HepG2 (cell line): ENCODE results near the gene ZG16. TPM values are rescaled to one million over a fixed set of nuclear protein-coding genes. Genes with fewer than 3 reads are reported as not detected.

Experiments
- ATAC-seq: fragments of 200-7000 bp; cut with Tn5 transposase; 3 replicates; pipeline ENCODE4 v1.9.1; 2020; ENCODE audit warnings: mild to moderate bottlenecking, moderate library complexity
- BruUV-seq: library from RNA; stranded (reverse); fragments of 400-500 nt; replicated peaks from 2 replicates; lab custom pipeline; 2021; lab: Mats Ljungman, UMichigan
- CTCF ChIA-PET: fragments of 300-600 bp; formaldehyde crosslinking; extraction: SDS; loops from one replicate; lab custom pipeline; 2021; ENCODE audit warnings: low total read pairs, inconsistent platforms, low intra/inter-chr PET ratio; lab: Yijun Ruan, JAX
- POLR2A ChIA-PET: fragments of 350-600 bp; sonication (Branson Sonifier 250); formaldehyde crosslinking; loops from one replicate; lab custom pipeline; 2020; ENCODE audit warnings: antibody characterized with exemption, inconsistent platforms; lab: Yijun Ruan, JAX
- DNase-seq: peaks from one replicate; pipeline ENCODE4 v3.0.0-alpha.2; 2015; ENCODE audit warnings: low spot score
- FAIRE-seq: peaks from 3 replicates; lab custom pipeline; 2011; peaks lifted over from hg19 to GRCh38; lab: Jason Lieb, UNC
- H2AFZ ChIP-seq: one replicate; pipeline ENCODE4 v1.6.1; 2011; ENCODE audit warnings: low read length, inconsistent platforms
- H3K27ac ChIP-seq: fragments of 300-600 bp; 3 replicates; pipeline ENCODE4 v1.8.0; 2011; ENCODE audit warnings: mixed run types, mild to moderate bottlenecking, mixed read lengths, low read length, inconsistent platforms; ENCODE audit not compliant: insufficient read depth; ENCODE audit errors: extremely low read length
- H3K27me3 ChIP-seq, 2 experiments: fragments of 200-600 bp in 1 of 2; 2 replicates in 1 of 2; 3 replicates in 1 of 2; pipeline versions ENCODE4 v1.6.0 to v1.8.0; 2011; ENCODE audit warnings: low read length in 2 of 2, mild to moderate bottlenecking in 2 of 2, moderate library complexity in 2 of 2, inconsistent platforms in 1 of 2; ENCODE audit not compliant: insufficient read depth in 2 of 2, control insufficient read depth in 1 of 2
- H3K36me3 ChIP-seq, 2 experiments: fragments of 200-600 bp in 1 of 2; replicated peaks in 1 of 2; 2 replicates in 1 of 2; 3 replicates in 1 of 2; pipeline versions ENCODE4 v1.5.1 to v1.8.0; 2011; ENCODE audit warnings: low read length in 2 of 2, inconsistent platforms in 1 of 2; ENCODE audit not compliant: insufficient read depth in 2 of 2, control insufficient read depth in 1 of 2
- H3K4me1 ChIP-seq: 2 replicates; pipeline ENCODE4 v1.5.1; 2012; ENCODE audit warnings: low read length, inconsistent platforms; ENCODE audit not compliant: insufficient read depth
- H3K4me2 ChIP-seq: 2 replicates; pipeline ENCODE4 v1.6.0; 2011; ENCODE audit warnings: low read depth, low read length, inconsistent platforms
- H3K4me3 ChIP-seq, 3 experiments: fragments of 200-600 bp in 1 of 3; sonication (generic), shearing (Covaris generic) in 1 of 3; replicated peaks in 1 of 3; 2 replicates each; pipeline ENCODE4 v1.5.1; 2011 to 2016; ENCODE audit warnings: low read length in 3 of 3, inconsistent platforms in 2 of 3, low read depth in 2 of 3, mild to moderate bottlenecking in 2 of 3, control low read depth in 1 of 3, mixed read lengths in 1 of 3; ENCODE audit not compliant: insufficient read depth in 1 of 3
- H3K79me2 ChIP-seq: one replicate; pipeline ENCODE4 v1.6.1; 2011; ENCODE audit warnings: low read length, inconsistent platforms; ENCODE audit not compliant: insufficient read depth
- H3K9ac ChIP-seq: 2 replicates; pipeline ENCODE4 v1.6.0; 2011; ENCODE audit warnings: mild to moderate bottlenecking, low read depth, low read length, inconsistent platforms; ENCODE audit not compliant: insufficient read depth
- H3K9me3 ChIP-seq: 2 replicates; pipeline ENCODE4 v1.5.1; 2012; ENCODE audit warnings: mild to moderate bottlenecking, low read length
- H4K20me1 ChIP-seq: 2 replicates; pipeline ENCODE4 v1.6.0; 2011; ENCODE audit warnings: inconsistent platforms, mild to moderate bottlenecking, low read length, moderate library complexity; ENCODE audit not compliant: insufficient read depth
- CSRNP2 ChIP-seq: sonication (generic); formaldehyde crosslinking; conservative IDR thresholded peaks from 2 replicates; pipeline ENCODE4 v1.8.0; 2022; ENCODE audit warnings: low read depth, missing genetic modification reagents
- DBP ChIP-seq: sonication (generic); formaldehyde crosslinking; IDR thresholded peaks from 2 replicates; pipeline ENCODE4 v1.4.0; 2020; ENCODE audit warnings: missing genetic modification reagents; ENCODE audit errors: not compliant biosample characterization
- ELF1 ChIP-seq: sonication (generic); formaldehyde crosslinking; IDR thresholded peaks from 2 replicates; pipeline ENCODE4 v1.4.0; 2020; ENCODE audit warnings: missing genetic modification reagents
- ETS1 ChIP-seq: sonication (generic); formaldehyde crosslinking; IDR thresholded peaks from 2 replicates; pipeline ENCODE4 v1.4.0; 2020; ENCODE audit warnings: missing genetic modification reagents
- JUNB ChIP-seq: sonication (generic); formaldehyde crosslinking; IDR thresholded peaks from 2 replicates; pipeline ENCODE4 v1.8.0; 2022; ENCODE audit warnings: missing genetic modification reagents, mild to moderate bottlenecking, borderline replicate concordance
- LRRFIP1 ChIP-seq: sonication (generic); formaldehyde crosslinking; conservative IDR thresholded peaks from 2 replicates; pipeline ENCODE4 v1.4.0; 2020; ENCODE audit warnings: missing genetic modification reagents
- PHF21A ChIP-seq: sonication (generic); formaldehyde crosslinking; IDR thresholded peaks from 2 replicates; pipeline ENCODE4 v1.5.0; 2020; ENCODE audit warnings: mild to moderate bottlenecking, missing genetic modification reagents
- RARG ChIP-seq: sonication (generic); formaldehyde crosslinking; IDR thresholded peaks from 2 replicates; pipeline ENCODE4 v1.4.0; 2020; ENCODE audit warnings: low read depth, mild to moderate bottlenecking, missing genetic modification reagents
- TMF1 ChIP-seq: sonication (generic); formaldehyde crosslinking; IDR thresholded peaks from 2 replicates; pipeline ENCODE4 v1.8.1; 2022; ENCODE audit warnings: low read depth, missing genetic modification reagents
- ZFAT ChIP-seq: sonication (generic); formaldehyde crosslinking; conservative IDR thresholded peaks from 2 replicates; pipeline ENCODE4 v1.8.1; 2023; ENCODE audit warnings: missing genetic modification reagents, inconsistent platforms
- ZNF468 ChIP-seq: sonication (generic); formaldehyde crosslinking; IDR thresholded peaks from 2 replicates; pipeline ENCODE4 v1.8.0; 2022; ENCODE audit warnings: mild to moderate bottlenecking, moderate library complexity, missing genetic modification reagents
- ZNF552 ChIP-seq: sonication (generic); formaldehyde crosslinking; IDR thresholded peaks from 2 replicates; pipeline ENCODE4 v1.9.0; 2022; ENCODE audit warnings: missing genetic modification reagents, mild to moderate bottlenecking, borderline replicate concordance
- ZNF703 ChIP-seq: sonication (generic); formaldehyde crosslinking; IDR thresholded peaks from 2 replicates; pipeline ENCODE4 v1.5.1; 2020; ENCODE audit warnings: missing genetic modification reagents, mild to moderate bottlenecking, moderate library complexity, borderline replicate concordance
- ZNF720 ChIP-seq: sonication (generic); formaldehyde crosslinking; IDR thresholded peaks from 2 replicates; pipeline ENCODE4 v1.4.0; 2020; ENCODE audit warnings: missing genetic modification reagents
- ZSCAN25 ChIP-seq: sonication (generic); formaldehyde crosslinking; IDR thresholded peaks from 2 replicates; pipeline ENCODE4 v1.8.0; 2022; ENCODE audit warnings: mild to moderate bottlenecking, missing genetic modification reagents
- ZUFSP ChIP-seq: sonication (generic); formaldehyde crosslinking; IDR thresholded peaks from 2 replicates; pipeline ENCODE4 v1.9.0; 2021; ENCODE audit warnings: missing genetic modification reagents, mild to moderate bottlenecking, borderline replicate concordance
- WGBS: methylation state at CpG from one replicate; pipeline ENCODE4 v1.1.6; 2017; ENCODE audit warnings: low lambda C conversion rate; 5-methylcytosine and 5-hydroxymethylcytosine counted together
- in situ Hi-C: cut with HindIII; loops from 2 replicates; pipeline ENCODE4 v1.10.0; 2017; ENCODE audit warnings: low pct_unique_long_range_greater_than_20kb; ENCODE audit not compliant: extremely low pct_ligation_motif_present
- intact Hi-C: fragments of 100-400 bp; cut with micrococcal nuclease; formaldehyde crosslinking; loops from one replicate; pipeline ENCODE4 v1.10.0; 2022; ENCODE audit not compliant: unreplicated experiment
- polyA plus RNA-seq, 8 experiments: library from polyadenylated mRNA; depleted of rRNA in 3 of 8; stranded (reverse) in 7 of 8; unstranded in 1 of 8; fragments of >200 nt; fragmentation: Illumina TruSeq in 4 of 8; extraction: Trizol in 4 of 8; gene quantifications; 2 replicates each; pipeline versions ENCODE4 v1.2.1 to v1.2.3, GENCODE V29; 2011 to 2016; ENCODE audit warnings: low read depth in 4 of 8, missing spikeins in 1 of 8, mixed read lengths in 1 of 8; ENCODE audit not compliant: insufficient read depth in 1 of 8
- total RNA-seq, 5 experiments: library from RNA; depleted of rRNA; stranded (reverse); fragments of >200 nt; fragmentation: Illumina TruSeq; extraction: Trizol; gene quantifications; 2 replicates each; pipeline ENCODE4 v1.2.3, GENCODE V29; 2016; ENCODE audit warnings: low read depth in 1 of 5

The ZG16 gene
- total and polyA plus RNA-seq, 2 of the 13 experiments (the other 11 are each of a cell fraction or from before 2014, with no cell fraction given), result 0.04 to 0.07 TPM

GRCh38 chr16:29818082-29818481 lies 40.0 kb downstream of the ZG16 start:
- Histone ChIP-seq H3K4me3 (no peak overlapping the region), H3K4me2 (peak overlapping the region; percentile 99), H3K36me3 (peaks cover 0 to 9% of the 10 kb centered on the region in 2 experiments; a peak in 2 of 5 replicates), H3K79me2 (peaks cover 29% of the 10 kb centered on the region), H3K9ac (no peak overlapping the region; the same call in 1 of the 2 replicates), H3K4me1 (peaks cover 88% of the 10 kb centered on the region), H3K27ac (no peak overlapping the region), H3K27me3 (peaks cover 0 to 3% of the 10 kb centered on the region in 2 experiments; a peak in 2 of 5 replicates), H4K20me1 (peaks cover 5% of the 10 kb centered on the region; the same call in 1 of the 2 replicates), H2AFZ (no peak overlapping the region), H3K9me3 (no peaks in the 10 kb centered on the region)
- WGBS, result 93% methylated on average over 4 of the region's 4 CpGs
- ChIA-PET POLR2A (interaction anchor here (0.7 to 7.0 kb wide), 5 partner anchors 9 to 175 kb away, joined by 3 to 145 read pairs (median 26); partner anchors contain the start of genes ASPHD1, MAZ and SEZ6L2), CTCF (no interaction called here)
- no TSS peak for BruUV-seq
- intact Hi-C loops (no loop called here), in situ Hi-C loops (loop anchor here (25.0 kb wide), 1 partner anchor 844 kb away; the partner anchor contains the start of genes FBRS and PRR14)
- no peak for TF ChIP-seq LRRFIP1 (CRISPR knock-in tag)
- no peak for TF ChIP-seq ZNF720 (CRISPR knock-in tag)
- TF ChIP-seq ZFAT, result no peak
- no peak for TF ChIP-seq CSRNP2 (CRISPR knock-in tag)
- no peak for TF ChIP-seq DBP (CRISPR knock-in tag)
- TF ChIP-seq RARG (CRISPR knock-in tag), result no peak
- TF ChIP-seq ZUFSP (CRISPR knock-in tag), result no peak
- TF ChIP-seq ETS1 (CRISPR knock-in tag), result no peak
- TF ChIP-seq ZNF552 (CRISPR knock-in tag), result no peak
- TF ChIP-seq ZSCAN25 (CRISPR knock-in tag), result no peak
- no peak; the same call in 1 of the 2 replicates for TF ChIP-seq PHF21A
- TF ChIP-seq TMF1, result no peak
- TF ChIP-seq ZNF703 (CRISPR knock-in tag), result no peak
- no peak for TF ChIP-seq JUNB (CRISPR knock-in tag)
- TF ChIP-seq ZNF468 (CRISPR knock-in tag), result no peak
- TF ChIP-seq ELF1 (CRISPR knock-in tag), result no peak
- DNase-seq (no peak), FAIRE-seq (no peak), ATAC-seq (no peak)
